Measurements from ENCODE around the gene SRRD.
"Not testable (repeated sequence)": the region's sequence is repeated elsewhere in the genome, so short reads cannot be mapped to it uniquely, and the experiment has no call there.

SRRD gene

GRCh38 chr22:26483439-26484359 lies at the start of gene SRRD, which contains the start of gene HPS4:
Gene SRRD, plus strand, starts transcription at chr22:26483877. Its CDS starts 14 bp downstream, at chr22:26483891.
Gene HPS4, minus strand, starts transcription at chr22:26483783. Its CDS starts 2,021 bp downstream, at chr22:26481762.
- peak; percentile 39 for DNase-seq (ENCODE audit: low read depth)

DNA sequence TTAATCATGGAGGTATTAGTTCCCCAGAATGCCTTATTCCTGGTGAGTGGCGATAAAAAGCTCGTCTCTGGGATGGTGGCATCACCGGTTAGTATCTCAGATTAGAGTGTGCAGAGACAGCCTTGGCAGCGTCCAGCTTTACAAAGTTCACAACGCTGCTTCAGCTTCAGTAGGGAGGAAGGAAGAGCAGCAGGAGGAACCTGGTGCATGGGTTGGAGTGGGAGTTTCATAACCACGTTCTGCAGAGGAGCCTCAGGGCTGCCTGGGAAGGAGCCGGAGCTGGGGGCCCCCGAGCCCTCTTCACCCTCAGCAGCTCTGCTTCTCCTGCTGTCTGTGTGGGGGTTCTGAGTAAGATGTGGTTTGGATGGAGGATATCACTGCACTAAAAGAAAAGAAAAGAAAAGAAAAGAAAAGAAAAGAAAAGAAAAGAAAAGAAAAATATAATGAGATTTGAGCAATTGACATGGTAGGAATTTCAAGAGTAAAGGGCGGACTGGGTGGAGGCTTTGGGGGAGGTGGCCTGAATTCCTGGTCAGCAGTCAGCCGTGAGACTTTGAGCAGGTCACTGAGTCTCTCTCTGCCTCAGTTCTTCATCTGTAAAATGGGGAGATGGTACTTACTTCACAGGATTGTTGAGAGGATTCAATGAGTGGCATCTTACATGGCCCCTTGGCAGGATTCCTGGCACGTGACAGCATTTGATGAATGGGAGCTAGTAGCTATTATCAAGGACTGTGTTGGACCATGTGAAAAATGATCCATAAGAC lies 48.2 kb upstream of the SRRD start:
- no peak for DNase-seq (ENCODE audit: low read depth)

DNA sequence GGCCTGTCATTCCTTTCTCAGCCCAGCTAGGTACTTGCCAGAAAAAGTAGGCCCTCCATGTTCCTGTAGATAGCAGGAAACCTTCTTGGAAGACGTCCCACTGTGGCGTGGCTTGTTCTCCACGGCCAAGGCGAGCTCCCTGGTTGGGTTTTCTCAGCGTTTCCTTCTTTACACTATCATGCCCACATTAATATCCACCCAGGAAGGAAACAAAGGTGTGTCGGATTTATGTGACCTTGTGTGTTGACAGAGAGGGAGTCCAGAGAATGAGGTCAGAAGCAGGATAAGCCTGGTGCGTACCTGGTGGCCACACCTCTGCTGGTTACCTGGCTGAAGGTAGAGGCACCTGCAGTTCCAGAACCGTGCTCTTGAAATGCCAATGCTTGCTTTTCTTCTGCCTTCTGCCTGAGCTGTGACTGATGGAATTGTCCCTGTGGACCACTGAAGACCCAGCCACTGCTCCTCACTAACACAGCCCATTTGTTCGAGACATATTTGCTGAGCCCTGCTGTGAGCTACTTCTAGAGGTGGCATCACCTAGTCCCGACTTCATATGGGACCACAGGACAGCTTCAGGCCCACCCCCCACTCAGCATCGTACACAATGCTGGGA lies 46.7 kb upstream of the SRRD start:
- no peak for DNase-seq (ENCODE audit: low read depth)

GRCh38 chr22:26437694-26438392 lies 45.8 kb upstream of the SRRD start:
- DNase-seq (ENCODE audit: low read depth): no peak

DNA sequence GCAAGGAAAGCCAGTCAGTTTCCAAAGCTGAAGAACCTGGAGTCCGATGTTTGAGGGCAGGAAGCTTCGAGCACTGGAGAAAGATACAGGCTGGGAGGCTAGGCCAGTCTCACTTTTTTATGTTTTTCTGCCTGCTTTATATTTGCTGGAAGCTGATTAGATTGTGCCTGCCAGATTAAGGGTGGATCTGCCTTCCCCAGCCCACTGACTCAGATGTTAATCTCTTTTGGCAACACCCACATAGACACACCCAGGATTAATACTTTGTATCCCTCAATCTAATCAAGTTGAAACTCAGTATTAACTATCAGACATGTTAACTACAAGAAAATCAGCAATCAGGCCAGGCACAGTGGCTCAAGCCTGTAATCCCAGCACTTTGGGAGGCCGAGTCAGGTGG lies 44.9 kb upstream of the SRRD start:
- not testable (repeated sequence) for DNase-seq (ENCODE audit: low read depth)

GRCh38 chr22:26439559-26439958 lies 44.1 kb upstream of the SRRD start:
- no peak for DNase-seq (ENCODE audit: low read depth)

DNA sequence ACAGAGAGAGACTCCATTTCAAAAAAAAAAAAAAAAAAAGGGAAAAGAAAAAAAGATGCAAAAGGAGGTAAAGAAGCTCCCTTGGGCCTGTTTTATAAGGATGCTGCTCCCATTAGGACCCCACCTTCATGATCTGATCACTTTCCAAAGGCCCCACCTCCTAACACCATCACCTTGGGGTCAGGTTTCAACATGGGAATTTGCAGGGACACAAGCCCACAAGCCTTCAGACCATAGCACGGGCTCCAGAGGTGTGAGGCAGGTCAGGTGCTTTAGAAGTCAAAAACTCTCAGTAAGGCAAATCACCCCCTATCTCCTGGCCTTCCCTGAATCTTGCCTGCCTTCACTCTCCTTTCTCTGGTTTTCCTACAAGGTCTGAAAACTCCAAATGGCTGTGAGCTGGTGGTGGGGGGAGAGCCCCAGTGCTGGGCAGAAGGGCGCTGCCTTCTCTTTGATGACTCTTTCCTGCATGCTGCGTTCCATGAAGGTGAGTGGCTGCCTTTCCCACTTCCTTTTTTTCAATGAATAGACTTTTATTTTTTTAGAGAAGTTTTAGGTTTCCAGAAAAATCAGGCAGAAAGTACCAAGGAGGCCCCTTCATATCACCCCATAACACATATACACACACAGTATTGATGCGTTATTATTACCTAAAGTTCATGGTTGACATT lies 41.5 kb upstream of the SRRD start:
- DNase-seq (ENCODE audit: low read depth): no peak

DNA sequence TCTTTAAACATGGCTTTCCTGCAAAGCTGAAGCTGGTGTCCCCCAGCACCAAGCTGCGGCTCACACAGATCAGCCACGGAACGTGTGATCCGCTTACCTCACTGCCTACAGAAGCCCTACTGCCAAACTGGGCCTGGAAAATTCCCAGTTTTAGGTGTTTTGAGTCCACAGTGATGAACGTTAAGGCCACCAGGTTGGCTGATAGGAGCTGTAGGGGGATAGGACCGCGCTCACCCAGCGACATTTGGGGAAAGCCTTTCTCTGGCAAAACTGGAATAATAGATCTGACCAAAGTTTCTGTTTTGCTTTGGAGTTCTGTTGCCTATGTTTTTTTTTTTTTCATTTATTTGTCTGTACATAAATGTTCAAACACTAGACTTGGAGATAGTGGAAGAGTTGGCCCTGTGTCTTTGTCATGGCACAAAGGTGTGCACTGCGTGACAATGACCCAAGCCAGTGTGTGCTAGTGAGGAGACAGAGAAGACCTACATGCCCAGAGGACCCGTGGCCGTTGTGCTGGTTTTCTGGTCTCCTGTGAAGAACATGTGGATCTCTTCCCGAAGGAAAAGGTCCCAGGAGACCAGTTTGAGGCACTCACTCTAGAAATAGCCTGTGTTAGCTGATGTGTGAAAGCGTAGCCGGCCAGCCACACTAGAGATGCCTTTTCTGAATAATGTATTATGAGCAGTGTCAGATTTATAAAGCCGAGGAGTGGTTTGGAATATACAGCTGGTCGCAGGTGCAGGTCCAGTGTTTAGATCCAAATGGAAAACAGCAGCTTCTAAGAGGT lies 39.6 kb upstream of the SRRD start:
- no peak for DNase-seq (ENCODE audit: low read depth)

- no peak for DNase-seq (ENCODE audit: low read depth)
Measured at GRCh38 chr22:26444777-26445176, 38.9 kb upstream of the SRRD start.

- no peak for DNase-seq (ENCODE audit: low read depth)
Measured at GRCh38 chr22:26445577-26446275, 38.0 kb upstream of the SRRD start.

DNA sequence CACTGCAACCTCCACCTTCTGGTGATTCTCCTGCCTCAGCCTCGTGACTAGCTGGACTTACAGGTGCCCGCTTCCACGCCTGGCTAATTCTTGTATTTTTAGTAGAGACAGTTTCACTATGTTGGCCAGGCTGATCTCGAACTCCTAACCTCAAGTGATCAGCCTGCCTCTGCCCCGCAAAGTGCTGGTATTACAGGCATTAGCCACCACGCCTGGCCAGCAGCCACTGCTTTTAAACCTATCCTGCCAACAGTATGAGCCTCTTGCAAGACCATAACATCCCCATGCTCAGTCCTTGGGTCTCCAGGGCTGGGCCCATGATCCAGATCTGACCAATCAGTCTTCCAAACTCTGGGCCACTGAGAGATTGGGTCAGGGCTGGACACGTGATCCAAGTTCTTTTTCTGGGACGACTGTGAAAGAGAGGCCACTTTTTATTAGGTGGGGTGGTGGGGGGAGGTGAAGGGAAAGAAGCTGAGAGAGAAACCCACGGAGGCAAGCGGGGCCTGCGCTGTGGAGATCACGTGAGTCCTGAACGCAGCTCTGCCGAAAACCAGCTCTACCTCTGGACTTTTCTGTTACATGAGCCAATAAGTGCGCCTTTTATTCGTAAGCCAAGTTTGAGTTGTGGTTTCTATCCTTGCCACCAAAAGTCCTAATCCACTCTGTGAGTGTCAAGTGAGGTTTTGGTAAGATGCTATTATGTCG lies 36.7 kb upstream of the SRRD start:
- DNase-seq (ENCODE audit: low read depth): no peak

DNA sequence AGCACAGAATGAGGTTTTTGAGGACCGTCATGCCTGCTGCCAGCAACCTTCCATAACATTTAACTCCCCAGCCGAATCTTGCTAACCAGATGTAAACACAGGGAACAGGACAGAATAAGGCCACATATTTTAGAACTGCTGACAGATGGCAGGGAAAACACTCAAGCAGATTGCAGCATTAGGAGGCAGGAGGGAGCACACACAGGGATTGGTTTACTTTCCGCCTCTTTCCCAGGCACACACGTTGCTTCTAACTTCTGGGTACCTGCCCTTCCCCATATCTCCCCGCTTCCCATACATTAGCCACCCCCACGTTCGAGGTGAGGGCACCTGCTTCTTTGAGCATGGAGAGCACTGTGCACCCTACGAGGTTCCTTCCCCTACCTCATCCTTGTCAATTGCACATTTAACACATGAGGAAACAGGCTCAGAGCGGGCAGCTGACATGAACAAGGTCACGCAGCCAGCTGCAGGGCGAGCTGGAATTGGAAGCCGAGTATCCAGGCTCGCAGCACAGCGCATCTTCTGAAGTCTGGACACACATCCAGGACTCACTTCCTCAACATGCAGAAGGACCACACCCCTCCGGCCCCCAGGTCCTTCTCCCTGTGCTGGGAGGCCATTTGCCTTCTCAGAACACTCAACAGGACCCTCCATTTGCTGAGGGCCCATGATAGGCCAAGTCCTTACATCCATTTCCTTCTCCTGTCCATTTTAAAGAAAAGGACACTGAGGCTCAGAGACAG lies 35.9 kb upstream of the SRRD start:
- DNase-seq (ENCODE audit: low read depth): no peak

- DNase-seq (ENCODE audit: low read depth): no peak
Measured at GRCh38 chr22:26448334-26448733, 35.3 kb upstream of the SRRD start.

DNA sequence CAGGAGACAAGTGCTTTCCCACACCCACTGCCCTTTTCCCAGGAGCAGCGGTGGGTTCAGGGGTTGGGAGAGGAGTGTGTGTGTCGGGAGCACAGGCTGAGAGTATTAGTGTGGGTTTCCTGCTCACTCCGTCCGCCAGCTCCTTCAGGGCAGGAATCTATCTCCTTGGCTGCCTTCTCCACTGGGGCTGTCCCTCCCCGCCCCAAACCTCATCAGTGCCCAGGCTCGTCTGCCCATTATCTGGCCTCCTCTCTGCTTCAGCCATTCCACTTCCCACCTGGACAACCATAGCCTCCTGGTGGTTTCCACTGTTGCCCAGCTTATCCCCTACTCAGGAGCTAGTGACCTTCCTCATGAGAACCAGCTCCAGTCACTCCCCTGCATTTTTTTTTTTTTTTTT lies 34.7 kb upstream of the SRRD start:
- DNase-seq (ENCODE audit: low read depth): no peak

DNA sequence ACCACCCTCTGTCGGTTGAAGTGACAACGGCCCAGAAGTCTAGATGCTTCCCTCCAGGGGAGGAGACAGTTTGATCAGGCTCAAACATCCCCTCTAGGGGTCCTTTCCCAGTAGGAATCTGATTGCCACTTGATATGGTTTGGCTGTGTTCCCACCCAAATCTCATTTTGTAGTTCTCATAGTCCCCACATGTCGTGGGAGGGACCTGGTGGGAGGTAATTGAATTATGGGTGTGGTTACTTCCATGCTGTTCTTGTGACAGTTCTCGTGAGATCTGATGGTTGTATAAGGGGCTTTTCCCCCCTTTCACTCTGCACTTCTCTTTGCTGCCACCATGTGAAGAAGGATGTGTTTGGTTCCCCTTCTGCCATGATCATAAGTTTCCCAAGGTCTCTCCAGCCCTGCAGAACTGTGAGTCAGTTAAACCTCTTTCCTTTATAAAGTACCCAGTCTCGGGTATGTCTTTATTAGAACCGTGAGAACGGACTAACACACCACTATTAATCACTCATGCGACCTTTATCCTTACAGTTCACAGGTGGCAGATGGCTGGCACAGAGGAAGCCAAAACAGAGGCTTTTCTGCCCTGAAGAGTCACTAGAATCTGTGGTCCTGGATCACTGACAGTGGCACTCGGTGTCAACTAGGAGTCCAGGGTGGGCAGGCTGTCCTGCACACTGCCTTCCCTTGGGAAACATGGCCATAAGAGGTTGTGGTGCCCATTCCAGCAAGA lies 33.1 kb upstream of the SRRD start:
- no peak for DNase-seq (ENCODE audit: low read depth)

DNA sequence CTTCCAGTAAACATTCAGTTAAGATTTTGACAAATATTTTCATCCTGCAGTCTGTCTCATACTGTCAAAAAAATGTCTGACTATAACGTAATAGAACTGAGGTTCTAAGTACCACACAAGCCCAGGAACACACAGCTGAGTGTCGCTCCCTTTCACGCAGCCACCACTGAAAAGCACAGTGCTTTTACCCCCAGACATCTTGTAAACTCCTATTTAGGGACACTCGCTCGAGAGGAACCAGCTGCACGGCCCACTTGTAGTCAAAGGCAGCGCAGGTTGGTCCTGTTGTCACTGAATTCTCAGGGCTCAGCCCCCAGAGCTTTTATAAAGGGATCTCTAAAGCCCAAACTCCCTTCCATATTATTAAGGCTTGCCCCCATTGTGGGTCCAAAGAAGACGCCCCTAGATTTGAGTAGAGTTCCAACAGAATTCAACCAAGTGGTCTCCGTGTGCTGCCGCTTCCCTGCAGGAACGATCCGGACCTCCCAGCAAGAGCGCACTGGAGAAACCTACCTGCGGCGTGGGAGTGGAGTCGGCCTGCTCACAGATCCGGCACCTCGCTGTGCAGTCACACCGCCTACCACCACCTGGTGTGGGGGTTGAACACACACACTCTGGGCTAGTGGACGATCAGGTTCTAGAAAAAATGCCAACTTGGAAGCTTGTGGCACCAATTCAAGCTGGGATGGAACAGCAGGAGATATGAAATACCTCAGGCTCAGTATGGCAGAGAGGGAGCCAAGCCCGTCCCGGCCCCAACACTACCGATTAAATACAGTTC lies 31.3 kb upstream of the SRRD start:
- DNase-seq (ENCODE audit: low read depth): no peak

DNA sequence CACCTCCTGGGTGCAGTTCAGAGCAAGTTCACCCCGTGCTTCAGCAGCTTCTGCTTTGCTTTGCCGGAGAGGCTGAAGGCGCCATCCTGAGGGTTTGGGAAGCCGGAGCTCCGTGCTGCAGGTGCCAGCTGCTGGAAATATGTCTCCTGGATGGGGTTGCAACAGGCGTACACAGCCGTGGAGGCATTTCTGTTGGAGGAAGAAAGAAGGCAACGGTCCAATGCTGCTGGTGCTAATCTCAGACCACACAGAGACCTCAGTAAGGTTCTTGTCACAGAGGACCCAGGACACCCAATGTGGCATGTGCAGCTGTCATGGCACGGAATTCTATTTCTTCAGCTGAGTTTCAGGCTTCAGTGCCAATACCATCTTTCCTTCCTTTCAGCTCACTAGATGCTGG lies 30.5 kb upstream of the SRRD start:
- no peak for DNase-seq (ENCODE audit: low read depth)

Measured in HS-27A (cell line).